CD4-positive, CD25-positive, alpha-beta regulatory T cell (primary cell): ENCODE results near the gene MSANTD3. TPM values are rescaled to one million over a fixed set of nuclear protein-coding genes. Genes with fewer than 3 reads are reported as not detected.
A peak's percentile ranks its signal among the peaks of the same experiment; 100 is the strongest.

ENCODE experiments used
- ATAC-seq, 2 donors: fragments of 150-1000 bp; cut with Tn5 transposase; one replicate each; pipeline ENCODE4 v1.10.0; 2021; ENCODE audit warnings: low read depth in 2 of 2, moderate number of reproducible peaks in 2 of 2, moderate library complexity in 1 of 2
- DNase-seq, 3 donors: peaks; one replicate each; pipeline versions ENCODE4 v3.0.0 to v3.0.0-alpha.2; 2012 to 2022; ENCODE audit warnings: mixed read lengths in 1 of 3
- H3K27ac ChIP-seq: one replicate; pipeline ENCODE4 v1.7.0; 2013; ENCODE audit warnings: mild to moderate bottlenecking, low read length; ENCODE audit not compliant: insufficient read depth, poor library complexity, severe bottlenecking
- H3K27me3 ChIP-seq: one replicate; pipeline ENCODE4 v1.7.0; 2013; ENCODE audit warnings: low read length; ENCODE audit not compliant: control insufficient read depth, insufficient read depth
- H3K36me3 ChIP-seq: one replicate; pipeline ENCODE4 v1.7.0; 2013; ENCODE audit warnings: mild to moderate bottlenecking, low read length, moderate library complexity; ENCODE audit not compliant: control insufficient read depth, insufficient read depth
- H3K4me1 ChIP-seq: 2 replicates; pipeline ENCODE4 v1.7.0; 2013; ENCODE audit warnings: mild to moderate bottlenecking, low read length; ENCODE audit not compliant: insufficient read depth, control insufficient read depth, poor library complexity, severe bottlenecking
- H3K4me3 ChIP-seq: one replicate; pipeline ENCODE4 v1.7.0; 2013; ENCODE audit warnings: low read depth, mild to moderate bottlenecking, low read length, moderate library complexity
- H3K9me3 ChIP-seq, 2 experiments: 1 replicate in 1 of 2; 2 replicates in 1 of 2; pipeline ENCODE4 v1.7.0; 2013; ENCODE audit warnings: low read length in 2 of 2, mild to moderate bottlenecking in 1 of 2, moderate library complexity in 1 of 2; ENCODE audit not compliant: control insufficient read depth in 2 of 2
- H3K27ac Mint-ChIP-seq, 3 donors: one replicate each; pipeline ENCODE4 v1.8.0; 2020 to 2022; ENCODE audit warnings: mild to moderate bottlenecking in 3 of 3, mixed read lengths in 3 of 3, moderate library complexity in 2 of 3
- H3K27me3 Mint-ChIP-seq: one replicate; pipeline ENCODE4 v1.8.0; 2022; ENCODE audit warnings: mild to moderate bottlenecking, mixed read lengths
- H3K36me3 Mint-ChIP-seq: one replicate; pipeline ENCODE4 v1.8.0; 2020; ENCODE audit warnings: mixed read lengths
- H3K4me1 Mint-ChIP-seq, 4 donors: one replicate each; pipeline ENCODE4 v1.8.0; 2020 to 2022; ENCODE audit warnings: mixed read lengths in 4 of 4, mild to moderate bottlenecking in 1 of 4
- H3K4me3 Mint-ChIP-seq, 4 donors: one replicate each; pipeline ENCODE4 v1.8.0; 2020 to 2022; ENCODE audit warnings: mild to moderate bottlenecking in 4 of 4, mixed read lengths in 4 of 4, moderate library complexity in 3 of 4
- H3K9me3 Mint-ChIP-seq, 7 donors: one replicate each; pipeline ENCODE4 v1.8.0; 2020 to 2022; ENCODE audit warnings: mixed read lengths in 7 of 7, mild to moderate bottlenecking in 3 of 7, moderate library complexity in 2 of 7
- polyA plus RNA-seq, 4 donors: library from polyadenylated mRNA; unstranded; fragments of 300-500 nt; fragmentation: Illumina TruSeq; gene quantifications; one replicate each; pipeline ENCODE4 v1.2.3, GENCODE V29; 2021
- total RNA-seq: library from RNA; stranded (reverse); gene quantifications from one replicate; pipeline ENCODE4 v1.2.3, GENCODE V29; 2022

The MSANTD3 gene
- total and polyA plus RNA-seq, 5 donors from 2014 or later, result 3.0 to 5.9 (median 3.9) TPM

GRCh38 chr9:100401042-100401441, 25.9 kb upstream of the MSANTD3 start:
- H3K36me3 ChIP-seq, result no peaks in the 10 kb centered on the region
- H3K27ac ChIP-seq, result no peak overlapping the region
- Mint-ChIP-seq H3K36me3 (no peaks in the 10 kb centered on the region), H3K27ac (no peak overlapping the region), H3K9me3 (no peaks in the 10 kb centered on the region), H3K4me1 (no peaks in the 10 kb centered on the region), H3K4me3 (no peak overlapping the region), H3K27me3 (peaks cover 18% of the 10 kb centered on the region)
- no peaks in the 10 kb centered on the region for H3K9me3 ChIP-seq
- no peak overlapping the region for H3K4me3 ChIP-seq
- no peaks in the 10 kb centered on the region for H3K4me1 ChIP-seq
- DNase-seq, result no peak
- peaks cover 16% of the 10 kb centered on the region for H3K27me3 ChIP-seq
- ATAC-seq, result no peak

GRCh38 chr9:100406962-100407361, 20.0 kb upstream of the MSANTD3 start:
- peaks cover 9 to 18% (median 11%) of the 10 kb centered on the region in 4 donors for H3K4me1 Mint-ChIP-seq
- ATAC-seq (no peak), DNase-seq (no peak)
- H3K4me1 ChIP-seq, result peaks cover 7% of the 10 kb centered on the region
- no peak overlapping the region for H3K27ac Mint-ChIP-seq
- H3K4me3 Mint-ChIP-seq, result peak overlapping the region in 1 of 4 donors; percentile 11
- H3K27ac ChIP-seq, result no peak overlapping the region
- peaks cover 17% of the 10 kb centered on the region for H3K27me3 ChIP-seq
- peaks cover 0 to 2% (median 0%) of the 10 kb centered on the region in 7 donors for H3K9me3 Mint-ChIP-seq
- H3K4me3 ChIP-seq, result no peak overlapping the region
- no peaks in the 10 kb centered on the region for H3K9me3 ChIP-seq
- H3K36me3 ChIP-seq, result no peaks in the 10 kb centered on the region
- peaks cover 53% of the 10 kb centered on the region for H3K27me3 Mint-ChIP-seq
- H3K36me3 Mint-ChIP-seq, result no peaks in the 10 kb centered on the region

- H3K27me3 Mint-ChIP-seq, result peaks cover 62% of the 10 kb centered on the region
- H3K27ac ChIP-seq, result no peak overlapping the region
- H3K27ac Mint-ChIP-seq, result no peak overlapping the region
- H3K27me3 ChIP-seq, result peaks cover 13% of the 10 kb centered on the region
- no peak overlapping the region for H3K4me3 ChIP-seq
- H3K9me3 ChIP-seq, result no peaks in the 10 kb centered on the region
- H3K36me3 ChIP-seq, result no peaks in the 10 kb centered on the region
- H3K4me1 Mint-ChIP-seq, result peaks cover 10 to 22% (median 15%) of the 10 kb centered on the region in 4 donors
- H3K4me1 ChIP-seq, result peaks cover 7% of the 10 kb centered on the region
- ATAC-seq (no peak), DNase-seq (no peak)
- peak overlapping the region in 1 of 4 donors; percentile 47 for H3K4me3 Mint-ChIP-seq
- H3K9me3 Mint-ChIP-seq, result peaks cover 0 to 2% (median 0%) of the 10 kb centered on the region in 7 donors
- peaks cover 3% of the 10 kb centered on the region for H3K36me3 Mint-ChIP-seq
Measured at GRCh38 chr9:100408546-100409175, 18.3 kb upstream of the MSANTD3 start.

- H3K4me1 ChIP-seq, result peaks cover 7% of the 10 kb centered on the region
- Mint-ChIP-seq H3K4me1 (peaks cover 10 to 22% (median 15%) of the 10 kb centered on the region in 4 donors), H3K27ac (no peak overlapping the region), H3K4me3 (peak overlapping the region in 1 of 4 donors; percentile 47), H3K9me3 (peaks cover 0 to 2% (median 0%) of the 10 kb centered on the region in 7 donors), H3K36me3 (peaks cover 3% of the 10 kb centered on the region), H3K27me3 (peaks cover 62% of the 10 kb centered on the region)
- H3K27me3 ChIP-seq, result peaks cover 13% of the 10 kb centered on the region
- no peaks in the 10 kb centered on the region for H3K36me3 ChIP-seq
- no peak for DNase-seq
- H3K27ac ChIP-seq, result no peak overlapping the region
- no peaks in the 10 kb centered on the region for H3K9me3 ChIP-seq
- no peak overlapping the region for H3K4me3 ChIP-seq
- no peak for ATAC-seq
Measured at GRCh38 chr9:100409176-100409556, 17.8 kb upstream of the MSANTD3 start.

GRCh38 chr9:100411472-100412283, 15.3 kb upstream of the MSANTD3 start:
- Histone ChIP-seq H3K27me3 (peaks cover 14% of the 10 kb centered on the region), H3K9me3 (no peaks in the 10 kb centered on the region), H3K27ac (no peak overlapping the region), H3K4me3 (peak overlapping the region; percentile 89), H3K4me1 (peaks cover 7% of the 10 kb centered on the region), H3K36me3 (no peaks in the 10 kb centered on the region)
- H3K27me3 Mint-ChIP-seq, result peaks cover 54% of the 10 kb centered on the region
- DNase-seq (peak; percentile 79 to 91 (median 80)), ATAC-seq (peak; percentile 99)
- H3K36me3 Mint-ChIP-seq, result peaks cover 3% of the 10 kb centered on the region
- peak overlapping the region; percentile 89 to 96 (median 92) for H3K4me3 Mint-ChIP-seq
- H3K9me3 Mint-ChIP-seq, result peaks cover 0 to 2% (median 0%) of the 10 kb centered on the region in 7 donors
- peak overlapping the region; percentile 79 to 92 (median 87) for H3K27ac Mint-ChIP-seq
- peaks cover 10 to 22% (median 15%) of the 10 kb centered on the region in 4 donors for H3K4me1 Mint-ChIP-seq

GRCh38 chr9:100413839-100414420, 13.0 kb upstream of the MSANTD3 start:
- H3K27ac Mint-ChIP-seq, result no peak overlapping the region
- peaks cover 10 to 22% (median 15%) of the 10 kb centered on the region in 4 donors for H3K4me1 Mint-ChIP-seq

GRCh38 chr9:100417815-100418214, 9.1 kb upstream of the MSANTD3 start:
- no peak for ATAC-seq
- Mint-ChIP-seq H3K4me3 (no peak overlapping the region), H3K4me1 (no peaks in the 10 kb centered on the region), H3K27ac (no peak overlapping the region), H3K36me3 (no peaks in the 10 kb centered on the region), H3K9me3 (peaks cover 0 to 1% (median 0%) of the 10 kb centered on the region in 7 donors), H3K27me3 (peaks cover 59% of the 10 kb centered on the region)
- no peaks in the 10 kb centered on the region for H3K9me3 ChIP-seq
- no peak overlapping the region for H3K4me3 ChIP-seq
- H3K27ac ChIP-seq, result no peak overlapping the region
- DNase-seq, result no peak
- H3K27me3 ChIP-seq, result peaks cover 17% of the 10 kb centered on the region
- H3K4me1 ChIP-seq, result no peaks in the 10 kb centered on the region
- H3K36me3 ChIP-seq, result no peaks in the 10 kb centered on the region

More at GRCh38 chr9:100413839-100414420, 13.0 kb upstream of the MSANTD3 start:
- no peaks in the 10 kb centered on the region for H3K36me3 ChIP-seq
- H3K9me3 ChIP-seq, result no peaks in the 10 kb centered on the region
- H3K27ac ChIP-seq, result no peak overlapping the region
- Mint-ChIP-seq H3K27me3 (peaks cover 56% of the 10 kb centered on the region), H3K9me3 (peaks cover 0 to 2% (median 0%) of the 10 kb centered on the region in 7 donors), H3K4me3 (peak overlapping the region in 1 of 4 donors; percentile 35), H3K36me3 (peaks cover 3% of the 10 kb centered on the region)
- DNase-seq, result no peak
- no peak for ATAC-seq
- H3K4me1 ChIP-seq, result peaks cover 7% of the 10 kb centered on the region
- H3K4me3 ChIP-seq, result no peak overlapping the region
- peaks cover 13% of the 10 kb centered on the region for H3K27me3 ChIP-seq
